Globus pallidus (tissue), 1 donor: Measurements from ENCODE around the gene MOCS1.

Experiments used
- DNase-seq: peaks from one replicate; pipeline ENCODE4 v3.0.0-alpha.2; 2015; ENCODE audit warnings: low spot score

Gene MOCS1

GRCh38 chr6:39876111-39876510 is 58.2 kb downstream of the MOCS1 start:
- DNase-seq = no peak

- DNase-seq = no peak
Measured at GRCh38 chr6:39873439-39873838, 60.8 kb downstream of the MOCS1 start.

- no peak for DNase-seq
Measured at GRCh38 chr6:39870950-39871349, 63.3 kb downstream of the MOCS1 start.

- DNase-seq = no peak
Measured at GRCh38 chr6:39867592-39867991, 66.7 kb downstream of the MOCS1 start.

DNA sequence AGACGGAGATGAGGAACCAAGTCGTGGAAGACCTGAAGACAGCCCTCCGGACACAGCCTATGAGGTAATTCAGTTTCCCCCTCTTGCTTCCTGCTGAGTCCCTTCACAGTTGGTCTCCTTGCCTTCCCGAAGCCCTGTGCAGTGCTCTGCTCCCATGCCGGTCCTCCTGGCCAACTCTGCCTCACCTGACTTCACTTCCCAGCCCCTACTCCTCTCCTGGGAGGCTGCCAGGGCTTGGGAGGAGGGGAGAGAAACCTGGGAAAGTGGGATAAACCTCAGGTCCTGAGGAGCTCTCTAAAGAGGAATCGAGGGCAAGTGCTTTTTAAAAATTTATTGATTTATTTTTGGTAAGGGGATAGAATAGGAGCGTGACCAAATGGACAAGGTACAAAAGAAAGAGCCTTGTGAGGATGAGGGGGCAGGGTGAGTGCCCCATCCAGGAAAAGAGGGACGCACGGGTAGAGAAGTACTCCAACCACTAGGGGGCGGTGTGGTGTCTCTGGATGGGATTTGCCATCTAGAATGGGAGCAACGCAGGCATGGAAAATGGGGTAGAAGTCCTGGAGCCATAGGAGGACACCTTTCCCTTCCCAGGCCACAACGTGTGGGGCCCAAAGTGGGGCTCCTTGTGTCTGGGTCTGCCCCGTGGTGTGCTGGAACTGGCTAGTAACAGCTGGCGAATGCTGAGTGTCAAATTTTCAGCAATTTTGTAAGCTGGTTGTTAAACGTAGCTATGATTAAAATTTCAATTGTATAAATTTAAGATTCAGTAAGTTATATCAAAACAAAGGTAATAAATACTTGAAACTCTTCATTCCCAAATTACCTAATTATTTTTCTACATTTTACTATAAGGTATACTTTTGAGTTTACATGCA is 69.0 kb downstream of the MOCS1 start:
- peak; percentile 65 for DNase-seq

GRCh38 chr6:39861663-39862062 is 72.6 kb downstream of the MOCS1 start:
- DNase-seq = no peak

DNA sequence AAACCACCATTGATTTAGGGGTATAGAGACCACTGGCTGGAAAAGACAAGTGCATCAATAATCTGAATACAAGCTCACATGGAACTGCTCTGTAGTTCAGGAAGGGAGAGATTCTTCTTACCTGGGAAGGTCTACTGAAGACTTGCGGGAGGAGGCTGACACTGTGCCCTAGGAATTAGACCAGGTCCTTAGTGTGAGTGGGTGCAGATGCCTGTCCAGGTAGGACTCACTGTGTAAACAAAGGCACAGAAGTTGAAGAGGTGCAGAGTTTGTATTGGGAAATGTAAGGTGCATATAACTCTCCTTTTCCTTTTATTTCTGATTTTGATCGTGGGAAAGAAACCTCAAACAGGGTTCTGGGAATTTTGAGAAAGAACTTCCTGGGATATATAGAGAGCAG is 75.2 kb downstream of the MOCS1 start:
- no peak for DNase-seq

- no peak for DNase-seq
Measured at GRCh38 chr6:39855356-39855995, 78.8 kb downstream of the MOCS1 start.
